Stimulated activated memory B cell treated with anti-CD40 and anti-IgM and Interleukin-4, amounts not matched to agents 10 μg/mL and 1 μg/mL and 100 μg/mL, for 72 hours (primary cell): ENCODE results near the gene TFDP3.

Experiments used
- ATAC-seq: fragments of 150-1000 bp; cut with Tn5 transposase; 2 replicates; pipeline ENCODE4 v1.10.0; 2021
- H3K27ac Mint-ChIP-seq: one replicate; pipeline ENCODE4 v1.8.0; 2022; ENCODE audit warnings: mild to moderate bottlenecking, mixed read lengths
- H3K27me3 Mint-ChIP-seq: one replicate; pipeline ENCODE4 v1.8.0; 2022; ENCODE audit warnings: mixed read lengths
- H3K36me3 Mint-ChIP-seq: one replicate; pipeline ENCODE4 v1.8.0; 2022; ENCODE audit warnings: mixed read lengths
- H3K4me1 Mint-ChIP-seq: one replicate; pipeline ENCODE4 v1.8.0; 2022; ENCODE audit warnings: mixed read lengths
- H3K4me3 Mint-ChIP-seq: one replicate; pipeline ENCODE4 v1.8.0; 2022; ENCODE audit warnings: mild to moderate bottlenecking, moderate library complexity, mixed read lengths
- H3K9me3 Mint-ChIP-seq: one replicate; pipeline ENCODE4 v1.8.0; 2022; ENCODE audit warnings: mixed read lengths

The TFDP3 gene

GRCh38 chrX:133214301-133214700 is 3.9 kb downstream of the TFDP3 start:
- no peak overlapping the region for H3K27ac Mint-ChIP-seq
- no peaks in the 10 kb centered on the region for H3K27me3 Mint-ChIP-seq
- no peaks in the 10 kb centered on the region for H3K36me3 Mint-ChIP-seq
- no peak overlapping the region for H3K4me3 Mint-ChIP-seq
- no peak for ATAC-seq
- no peaks in the 10 kb centered on the region for H3K9me3 Mint-ChIP-seq
- no peaks in the 10 kb centered on the region for H3K4me1 Mint-ChIP-seq

GRCh38 chrX:133213117-133213516 is 5.0 kb downstream of the TFDP3 start:
- ATAC-seq, result no peak
- H3K4me3 Mint-ChIP-seq, result no peak overlapping the region
- H3K4me1 Mint-ChIP-seq, result no peaks in the 10 kb centered on the region
- no peaks in the 10 kb centered on the region for H3K27me3 Mint-ChIP-seq
- H3K36me3 Mint-ChIP-seq, result no peaks in the 10 kb centered on the region
- no peaks in the 10 kb centered on the region for H3K9me3 Mint-ChIP-seq
- no peak overlapping the region for H3K27ac Mint-ChIP-seq

- H3K4me1 Mint-ChIP-seq, result no peaks in the 10 kb centered on the region
- H3K27ac Mint-ChIP-seq, result no peak overlapping the region
- no peaks in the 10 kb centered on the region for H3K27me3 Mint-ChIP-seq
- H3K36me3 Mint-ChIP-seq, result no peaks in the 10 kb centered on the region
- H3K4me3 Mint-ChIP-seq, result no peak overlapping the region
- no peak for ATAC-seq
- H3K9me3 Mint-ChIP-seq, result no peaks in the 10 kb centered on the region
Observed at GRCh38 chrX:133207751-133208150, 10.4 kb downstream of the TFDP3 start.

GRCh38 chrX:133191739-133192039 is 26.5 kb downstream of the TFDP3 start:
- H3K27me3 Mint-ChIP-seq, result no peaks in the 10 kb centered on the region
- ATAC-seq, result no peak
- H3K4me3 Mint-ChIP-seq, result no peak overlapping the region
- H3K9me3 Mint-ChIP-seq, result no peaks in the 10 kb centered on the region
- H3K4me1 Mint-ChIP-seq, result no peaks in the 10 kb centered on the region
- no peaks in the 10 kb centered on the region for H3K36me3 Mint-ChIP-seq
- no peak overlapping the region for H3K27ac Mint-ChIP-seq

- Mint-ChIP-seq H3K4me1 (no peaks in the 10 kb centered on the region), H3K27me3 (no peaks in the 10 kb centered on the region), H3K36me3 (no peaks in the 10 kb centered on the region), H3K4me3 (no peak overlapping the region), H3K9me3 (no peaks in the 10 kb centered on the region), H3K27ac (no peak overlapping the region)
- ATAC-seq, result no peak
Observed at GRCh38 chrX:133190877-133191738, 27.0 kb downstream of the TFDP3 start.

- no peaks in the 10 kb centered on the region for H3K27me3 Mint-ChIP-seq
- no peaks in the 10 kb centered on the region for H3K4me1 Mint-ChIP-seq
- no peak for ATAC-seq
- no peaks in the 10 kb centered on the region for H3K36me3 Mint-ChIP-seq
- no peaks in the 10 kb centered on the region for H3K9me3 Mint-ChIP-seq
- no peak overlapping the region for H3K4me3 Mint-ChIP-seq
- no peak overlapping the region for H3K27ac Mint-ChIP-seq
Observed at GRCh38 chrX:133189195-133189594, 29.0 kb downstream of the TFDP3 start.

GRCh38 chrX:133188631-133189030 is 29.5 kb downstream of the TFDP3 start:
- Mint-ChIP-seq H3K4me1 (no peaks in the 10 kb centered on the region), H3K27me3 (no peaks in the 10 kb centered on the region), H3K9me3 (no peaks in the 10 kb centered on the region), H3K27ac (no peak overlapping the region), H3K36me3 (no peaks in the 10 kb centered on the region), H3K4me3 (no peak overlapping the region)
- no peak for ATAC-seq

- Mint-ChIP-seq H3K4me1 (no peaks in the 10 kb centered on the region), H3K27me3 (no peaks in the 10 kb centered on the region), H3K9me3 (no peaks in the 10 kb centered on the region), H3K36me3 (no peaks in the 10 kb centered on the region), H3K27ac (no peak overlapping the region), H3K4me3 (no peak overlapping the region)
- no peak for ATAC-seq
Observed at GRCh38 chrX:133185938-133186337, 32.2 kb downstream of the TFDP3 start.

GRCh38 chrX:133185119-133185518 is 33.0 kb downstream of the TFDP3 start:
- no peaks in the 10 kb centered on the region for H3K4me1 Mint-ChIP-seq
- no peak overlapping the region for H3K27ac Mint-ChIP-seq
- no peaks in the 10 kb centered on the region for H3K9me3 Mint-ChIP-seq
- no peak for ATAC-seq
- no peaks in the 10 kb centered on the region for H3K27me3 Mint-ChIP-seq
- no peaks in the 10 kb centered on the region for H3K36me3 Mint-ChIP-seq
- no peak overlapping the region for H3K4me3 Mint-ChIP-seq

- Mint-ChIP-seq H3K4me3 (no peak overlapping the region), H3K27ac (no peak overlapping the region), H3K4me1 (no peaks in the 10 kb centered on the region), H3K36me3 (no peaks in the 10 kb centered on the region), H3K27me3 (no peaks in the 10 kb centered on the region), H3K9me3 (no peaks in the 10 kb centered on the region)
- ATAC-seq, result no peak
Observed at GRCh38 chrX:133183806-133184205, 34.3 kb downstream of the TFDP3 start.

- no peak for ATAC-seq
- Mint-ChIP-seq H3K4me1 (no peaks in the 10 kb centered on the region), H3K4me3 (no peak overlapping the region), H3K36me3 (no peaks in the 10 kb centered on the region), H3K27ac (no peak overlapping the region), H3K9me3 (no peaks in the 10 kb centered on the region), H3K27me3 (no peaks in the 10 kb centered on the region)
Observed at GRCh38 chrX:133179500-133179899, 38.7 kb downstream of the TFDP3 start.

GRCh38 chrX:133177202-133177601 is 41.0 kb downstream of the TFDP3 start:
- Mint-ChIP-seq H3K27me3 (no peaks in the 10 kb centered on the region), H3K27ac (no peak overlapping the region), H3K36me3 (no peaks in the 10 kb centered on the region), H3K4me3 (no peak overlapping the region), H3K4me1 (no peaks in the 10 kb centered on the region), H3K9me3 (no peaks in the 10 kb centered on the region)
- ATAC-seq, result no peak

GRCh38 chrX:133175605-133176004 is 42.5 kb downstream of the TFDP3 start:
- Mint-ChIP-seq H3K9me3 (no peaks in the 10 kb centered on the region), H3K27me3 (no peaks in the 10 kb centered on the region), H3K36me3 (no peaks in the 10 kb centered on the region), H3K27ac (no peak overlapping the region), H3K4me3 (no peak overlapping the region), H3K4me1 (no peaks in the 10 kb centered on the region)
- ATAC-seq, result no peak

GRCh38 chrX:133175162-133175561 is 43.0 kb downstream of the TFDP3 start:
- no peaks in the 10 kb centered on the region for H3K4me1 Mint-ChIP-seq
- H3K27ac Mint-ChIP-seq, result no peak overlapping the region
- no peaks in the 10 kb centered on the region for H3K36me3 Mint-ChIP-seq
- H3K9me3 Mint-ChIP-seq, result no peaks in the 10 kb centered on the region
- H3K27me3 Mint-ChIP-seq, result no peaks in the 10 kb centered on the region
- ATAC-seq, result no peak
- H3K4me3 Mint-ChIP-seq, result no peak overlapping the region

GRCh38 chrX:133171962-133172708 is 46.0 kb downstream of the TFDP3 start:
- Mint-ChIP-seq H3K4me3 (no peak overlapping the region), H3K36me3 (no peaks in the 10 kb centered on the region), H3K27me3 (no peaks in the 10 kb centered on the region), H3K9me3 (peaks cover 3% of the 10 kb centered on the region), H3K27ac (no peak overlapping the region), H3K4me1 (no peaks in the 10 kb centered on the region)
- no peak for ATAC-seq
